ACC112 (cell line): ENCODE data around the gene SGSH.

Source experiments
- H2AFZ ChIP-seq: fragments of 200-600 bp; sonication (generic); one replicate; pipeline ENCODE4 v1.6.0; 2017; ENCODE audit warnings: antibody characterized with exemption, low read length; ENCODE audit not compliant: unreplicated experiment
- H3K27ac ChIP-seq: fragments of 200-600 bp; sonication (generic); 2 replicates; pipeline ENCODE4 v1.5.1; 2014; ENCODE audit warnings: low read depth, mild to moderate bottlenecking, antibody characterized with exemption, low read length, moderate library complexity
- H3K27me3 ChIP-seq: fragments of 200-600 bp; sonication (generic); 2 replicates; pipeline ENCODE4 v1.6.1; 2014; ENCODE audit warnings: mild to moderate bottlenecking, antibody characterized with exemption, low read length, moderate library complexity, mixed read lengths; ENCODE audit not compliant: insufficient read depth
- H3K36me3 ChIP-seq: fragments of 200-600 bp; sonication (generic); 2 replicates; pipeline ENCODE4 v1.6.1; 2016; ENCODE audit warnings: mild to moderate bottlenecking, antibody characterized with exemption, low read length, moderate library complexity, mixed read lengths; ENCODE audit not compliant: insufficient read depth
- H3K4me1 ChIP-seq: fragments of 200-600 bp; sonication (generic); one replicate; pipeline ENCODE4 v1.6.1; 2016; ENCODE audit warnings: low read length, mixed read lengths; ENCODE audit not compliant: insufficient read depth, unreplicated experiment, control insufficient read depth
- H3K4me3 ChIP-seq: fragments of 200-600 bp; sonication (generic); 2 replicates; pipeline ENCODE4 v1.5.1; 2014; ENCODE audit warnings: mild to moderate bottlenecking, low read depth, low read length
- H3K79me2 ChIP-seq: fragments of 200-600 bp; sonication (generic); one replicate; pipeline ENCODE4 v1.6.0; 2016; ENCODE audit warnings: low read length; ENCODE audit not compliant: control insufficient read depth, unreplicated experiment, insufficient read depth

Gene SGSH

DNA sequence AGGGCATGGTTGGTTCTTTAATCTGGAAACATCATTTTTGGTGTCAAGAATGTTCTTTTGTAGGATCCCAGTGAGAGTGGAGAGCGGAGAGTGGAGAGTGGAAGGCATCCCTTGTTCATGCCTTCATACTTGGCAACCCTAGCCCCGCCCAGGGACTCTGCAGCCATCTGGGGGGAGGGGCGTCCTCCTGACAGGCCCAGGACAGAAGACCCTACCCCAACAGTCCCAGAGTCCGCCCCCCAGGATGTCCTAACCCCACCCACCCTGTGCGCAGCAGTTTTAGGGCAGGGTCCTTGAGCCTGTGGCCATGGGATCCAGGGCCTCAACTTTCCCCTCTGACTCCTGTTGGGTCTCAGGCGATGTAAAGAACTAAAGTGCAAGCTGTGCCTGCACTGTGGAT lies 4.5 kb upstream of the SGSH start:
- Histone ChIP-seq H3K4me3 (no peak overlapping the region), H3K27ac (no peak overlapping the region), H2AFZ (no peak overlapping the region), H3K36me3 (no peaks in the 10 kb centered on the region), H3K4me1 (peaks cover 9% of the 10 kb centered on the region), H3K27me3 (no peaks in the 10 kb centered on the region), H3K79me2 (peaks cover 7% of the 10 kb centered on the region)

GRCh38 chr17:80223838-80224497 lies 3.8 kb upstream of the SGSH start:
- Histone ChIP-seq H3K27me3 (no peaks in the 10 kb centered on the region), H3K4me1 (peaks cover 13% of the 10 kb centered on the region), H3K27ac (no peak overlapping the region), H2AFZ (no peak overlapping the region), H3K79me2 (peaks cover 13% of the 10 kb centered on the region), H3K36me3 (no peaks in the 10 kb centered on the region), H3K4me3 (no peak overlapping the region)

DNA sequence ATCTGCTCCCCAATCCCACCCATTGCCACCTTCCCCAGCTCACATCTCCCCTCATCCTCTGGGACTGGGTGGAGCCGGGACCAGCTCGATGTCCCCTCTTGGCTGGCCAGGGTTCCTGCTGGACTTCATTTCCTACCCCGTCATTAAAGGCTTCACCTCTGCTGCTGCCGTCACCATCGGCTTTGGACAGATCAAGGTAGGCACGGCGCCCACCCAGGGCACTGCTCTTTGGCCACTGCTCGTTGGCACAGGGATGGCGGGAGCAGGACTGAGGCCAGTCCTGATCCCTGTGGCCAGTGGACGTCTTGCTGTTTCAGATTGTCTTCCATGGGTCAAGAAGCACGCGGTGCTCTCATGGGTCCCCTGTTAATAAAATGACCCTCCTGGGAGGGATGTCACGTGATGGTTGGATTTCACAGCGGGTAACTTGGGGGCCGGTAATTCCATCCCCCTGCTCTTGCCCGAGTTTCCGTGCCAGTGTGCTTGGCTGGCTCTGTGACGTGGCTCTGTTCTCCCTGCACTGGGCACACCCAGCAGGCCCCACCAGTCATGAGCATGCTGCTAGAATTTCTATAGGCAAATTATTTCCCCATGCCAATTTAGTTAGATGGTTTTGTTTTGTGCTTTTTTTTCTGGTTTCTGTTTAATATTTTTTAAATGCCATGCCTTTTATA lies 3.1 kb upstream of the SGSH start:
- H3K27me3 ChIP-seq, result no peaks in the 10 kb centered on the region
- no peaks in the 10 kb centered on the region for H3K36me3 ChIP-seq
- no peak overlapping the region for H3K4me3 ChIP-seq
- no peak overlapping the region for H3K27ac ChIP-seq
- no peak overlapping the region for H2AFZ ChIP-seq
- H3K79me2 ChIP-seq, result peaks cover 18% of the 10 kb centered on the region
- peaks cover 19% of the 10 kb centered on the region for H3K4me1 ChIP-seq

DNA sequence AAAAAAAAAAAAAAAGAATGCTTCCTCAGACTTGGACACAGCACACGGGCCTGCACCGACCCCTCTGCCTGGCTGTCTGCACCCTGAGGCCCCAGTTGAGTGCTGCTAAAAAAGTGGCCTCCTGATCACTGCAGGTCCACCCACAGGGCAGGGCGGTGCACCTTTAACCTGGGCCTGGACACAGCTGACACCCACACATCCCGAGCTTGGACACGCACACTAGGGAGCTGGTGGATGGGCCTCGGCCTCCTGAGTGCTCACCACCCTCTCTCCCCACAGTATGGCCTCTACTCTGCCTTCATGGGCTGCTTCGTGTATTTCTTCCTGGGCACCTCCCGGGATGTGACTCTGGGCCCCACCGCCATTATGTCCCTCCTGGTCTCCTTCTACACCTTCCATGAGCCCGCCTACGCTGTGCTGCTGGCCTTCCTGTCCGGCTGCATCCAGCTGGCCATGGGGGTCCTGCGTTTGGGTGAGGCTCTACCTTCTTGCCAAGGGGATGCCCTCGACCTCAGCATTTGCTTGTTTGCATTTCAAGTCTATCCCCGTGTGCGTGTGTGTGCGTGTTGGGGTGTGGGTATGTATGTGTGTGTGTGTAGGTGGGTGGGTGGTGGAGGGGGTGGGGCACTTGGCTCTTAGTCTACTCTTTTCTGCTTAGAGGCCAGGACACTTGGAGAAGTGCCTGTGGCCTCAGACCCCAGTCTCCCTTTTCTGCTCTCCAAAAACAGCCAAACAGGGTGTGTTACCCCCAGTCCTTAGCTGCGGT lies 2.4 kb upstream of the SGSH start:
- H3K79me2 ChIP-seq, result peaks cover 26% of the 10 kb centered on the region
- H3K4me1 ChIP-seq, result peaks cover 19% of the 10 kb centered on the region
- H2AFZ ChIP-seq, result no peak overlapping the region
- H3K4me3 ChIP-seq, result no peak overlapping the region
- no peaks in the 10 kb centered on the region for H3K27me3 ChIP-seq
- H3K36me3 ChIP-seq, result peaks cover 3% of the 10 kb centered on the region; the same call in 1 of the 2 replicates
- no peak overlapping the region for H3K27ac ChIP-seq

DNA sequence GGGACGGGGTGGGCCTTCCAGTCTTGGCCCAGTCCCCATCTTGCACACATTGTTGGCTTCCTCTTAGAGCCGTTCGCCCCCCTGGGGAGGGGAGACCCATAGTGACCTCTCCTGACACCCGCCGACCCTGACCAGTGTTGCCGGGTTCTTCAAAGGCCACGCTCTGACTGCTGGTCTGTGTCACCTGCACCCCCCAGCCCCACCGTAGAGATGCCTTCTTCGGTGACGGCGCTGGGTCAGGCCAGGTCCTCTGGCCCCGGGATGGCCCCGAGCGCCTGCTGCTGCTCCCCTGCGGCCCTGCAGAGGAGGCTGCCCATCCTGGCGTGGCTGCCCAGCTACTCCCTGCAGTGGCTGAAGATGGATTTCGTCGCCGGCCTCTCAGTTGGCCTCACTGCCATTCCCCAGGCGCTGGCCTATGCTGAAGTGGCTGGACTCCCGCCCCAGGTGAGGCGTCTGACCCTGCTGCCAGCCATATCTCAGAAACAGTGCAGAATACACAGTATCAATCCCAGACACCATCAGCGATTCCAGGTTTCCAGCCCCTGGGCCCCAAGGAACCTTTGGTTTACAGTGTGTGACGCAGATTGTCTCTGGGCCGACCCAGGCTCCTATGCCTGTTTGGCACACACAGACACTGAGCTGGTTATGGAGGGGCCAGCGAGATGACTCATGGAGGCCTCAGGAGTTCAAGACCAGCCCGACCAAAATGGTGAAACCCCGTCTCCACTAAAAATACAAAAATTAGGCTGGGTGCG lies 1.4 kb upstream of the SGSH start:
- peaks cover 19% of the 10 kb centered on the region for H3K4me1 ChIP-seq
- H3K4me3 ChIP-seq, result peak overlapping the region; percentile 77
- no peak overlapping the region for H2AFZ ChIP-seq
- no peak overlapping the region for H3K27ac ChIP-seq
- H3K27me3 ChIP-seq, result no peaks in the 10 kb centered on the region
- peaks cover 32% of the 10 kb centered on the region for H3K79me2 ChIP-seq
- H3K36me3 ChIP-seq, result peaks cover 8% of the 10 kb centered on the region; the same call in 1 of the 2 replicates

DNA sequence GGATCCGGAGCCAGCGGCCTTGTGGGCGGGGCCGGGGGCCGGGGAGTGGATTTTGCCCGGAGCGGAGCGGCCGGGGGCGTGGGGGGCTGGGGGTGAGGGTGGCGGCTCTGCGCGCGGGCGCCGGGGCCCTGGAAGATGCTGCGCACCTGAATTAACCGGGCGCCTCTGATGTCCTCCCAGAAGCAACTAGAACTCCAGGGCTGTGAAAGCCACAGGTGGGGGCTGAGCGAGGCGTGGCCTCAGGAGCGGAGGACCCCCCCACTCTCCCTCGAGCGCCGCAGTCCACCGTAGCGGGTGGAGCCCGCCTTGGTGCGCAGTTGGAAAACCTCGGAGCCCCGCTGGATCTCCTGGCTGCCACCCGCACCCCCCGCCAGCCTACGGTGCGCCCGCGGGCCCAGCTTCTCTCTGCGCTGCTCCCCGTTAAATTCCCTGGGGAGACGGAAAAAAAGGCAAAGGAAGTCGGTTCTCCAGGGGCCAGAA lies 643 bp upstream of the SGSH start:
- H3K4me1 ChIP-seq, result peaks cover 19% of the 10 kb centered on the region
- peaks cover 32% of the 10 kb centered on the region for H3K79me2 ChIP-seq
- H3K27me3 ChIP-seq, result no peaks in the 10 kb centered on the region
- no peak overlapping the region for H3K27ac ChIP-seq
- H3K4me3 ChIP-seq, result peak overlapping the region; percentile 77
- H2AFZ ChIP-seq, result peak overlapping the region; percentile 49
- H3K36me3 ChIP-seq, result peaks cover 12% of the 10 kb centered on the region; the same call in 1 of the 2 replicates

DNA sequence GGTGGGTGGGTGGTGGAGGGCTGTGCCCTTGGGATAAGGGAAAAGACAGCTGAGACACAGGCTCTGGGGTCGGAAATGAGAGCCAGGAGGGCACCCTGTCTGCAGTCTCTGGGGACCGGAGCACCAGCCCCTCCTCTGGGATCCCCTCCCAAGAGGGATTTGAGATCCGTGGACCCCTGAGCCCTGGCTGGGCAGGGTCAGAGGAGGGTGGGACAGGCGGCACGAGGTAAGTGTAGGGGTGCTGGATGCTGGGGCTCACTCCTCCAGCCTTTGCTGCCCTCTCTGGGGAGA lies 425 bp downstream of the SGSH start:
- Histone ChIP-seq H3K27ac (peak overlapping the region; percentile 37; the same call in 1 of the 2 replicates), H2AFZ (peak overlapping the region; percentile 1), H3K27me3 (no peaks in the 10 kb centered on the region), H3K4me3 (peak overlapping the region; percentile 77), H3K36me3 (peaks cover 12% of the 10 kb centered on the region; the same call in 1 of the 2 replicates), H3K79me2 (peaks cover 32% of the 10 kb centered on the region), H3K4me1 (peaks cover 19% of the 10 kb centered on the region)

GRCh38 chr17:80219013-80219762 lies 945 bp downstream of the SGSH start:
- Histone ChIP-seq H2AFZ (peak overlapping the region; percentile 1), H3K4me3 (peak overlapping the region; percentile 77), H3K27ac (peak overlapping the region; percentile 37; the same call in 1 of the 2 replicates), H3K4me1 (peaks cover 19% of the 10 kb centered on the region), H3K36me3 (peaks cover 12% of the 10 kb centered on the region; the same call in 1 of the 2 replicates), H3K79me2 (peaks cover 32% of the 10 kb centered on the region), H3K27me3 (no peaks in the 10 kb centered on the region)

GRCh38 chr17:80218391-80218790 lies 1.7 kb downstream of the SGSH start:
- H3K27me3 ChIP-seq, result no peaks in the 10 kb centered on the region
- H2AFZ ChIP-seq, result no peak overlapping the region
- peaks cover 32% of the 10 kb centered on the region for H3K79me2 ChIP-seq
- H3K4me1 ChIP-seq, result peaks cover 19% of the 10 kb centered on the region
- no peak overlapping the region for H3K4me3 ChIP-seq
- H3K27ac ChIP-seq, result no peak overlapping the region
- H3K36me3 ChIP-seq, result peaks cover 12% of the 10 kb centered on the region; the same call in 1 of the 2 replicates
